ENCODE results near the gene ACSM6. TPM values are rescaled to one million over a fixed set of nuclear protein-coding genes. Genes with fewer than 3 reads are reported as not detected.

The ACSM6 gene
- total RNA-seq, 1 donor from 2014 or later = not detected

- Mint-ChIP-seq H3K27me3 (ENCODE audit: unreplicated experiment) (no peaks in the 10 kb centered on the region), H3K4me3 (ENCODE audit: unreplicated experiment) (no peak overlapping the region), H3K36me3 (ENCODE audit: unreplicated experiment) (peaks cover 31% of the 10 kb centered on the region), H3K27ac (ENCODE audit: unreplicated experiment) (peak overlapping the region; percentile 95), H3K9me3 (ENCODE audit: unreplicated experiment) (peaks cover 11% of the 10 kb centered on the region), H3K4me1 (ENCODE audit: unreplicated experiment) (peaks cover 42% of the 10 kb centered on the region)
- peak; percentile 73 for DNase-seq (ENCODE audit: extremely low spot score, unreplicated experiment)
- TF ChIP-seq CTCF (IDR thresholded peaks at IDR 0.05) = no peak
Measured at GRCh38 chr10:95260397-95260881, 66.4 kb downstream of the ACSM6 start.

- DNase-seq (ENCODE audit: extremely low spot score, unreplicated experiment) = peak; percentile 30
- peaks cover 29% of the 10 kb centered on the region for H3K36me3 Mint-ChIP-seq (ENCODE audit: unreplicated experiment)
- H3K4me1 Mint-ChIP-seq (ENCODE audit: unreplicated experiment) = peaks cover 42% of the 10 kb centered on the region
- H3K4me3 Mint-ChIP-seq (ENCODE audit: unreplicated experiment) = no peak overlapping the region
- peaks cover 7% of the 10 kb centered on the region for H3K9me3 Mint-ChIP-seq (ENCODE audit: unreplicated experiment)
- no peaks in the 10 kb centered on the region for H3K27me3 Mint-ChIP-seq (ENCODE audit: unreplicated experiment)
- peak overlapping the region; percentile 95 for H3K27ac Mint-ChIP-seq (ENCODE audit: unreplicated experiment)
- no peak for TF ChIP-seq CTCF (IDR thresholded peaks at IDR 0.05)
Measured at GRCh38 chr10:95260909-95261552, 67.0 kb downstream of the ACSM6 start.

GRCh38 chr10:95261926-95262325 lies 67.9 kb downstream of the ACSM6 start:
- DNase-seq (ENCODE audit: extremely low spot score, unreplicated experiment) = no peak
- H3K9me3 Mint-ChIP-seq (ENCODE audit: unreplicated experiment) = no peaks in the 10 kb centered on the region
- no peak overlapping the region for H3K4me3 Mint-ChIP-seq (ENCODE audit: unreplicated experiment)
- peaks cover 46% of the 10 kb centered on the region for H3K4me1 Mint-ChIP-seq (ENCODE audit: unreplicated experiment)
- H3K27ac Mint-ChIP-seq (ENCODE audit: unreplicated experiment) = peak overlapping the region; percentile 23
- TF ChIP-seq CTCF (IDR thresholded peaks at IDR 0.05) = no peak
- no peaks in the 10 kb centered on the region for H3K27me3 Mint-ChIP-seq (ENCODE audit: unreplicated experiment)
- H3K36me3 Mint-ChIP-seq (ENCODE audit: unreplicated experiment) = peaks cover 29% of the 10 kb centered on the region

- H3K4me3 Mint-ChIP-seq (ENCODE audit: unreplicated experiment) = no peak overlapping the region
- H3K4me1 Mint-ChIP-seq (ENCODE audit: unreplicated experiment) = peaks cover 49% of the 10 kb centered on the region
- peaks cover 20% of the 10 kb centered on the region for H3K36me3 Mint-ChIP-seq (ENCODE audit: unreplicated experiment)
- DNase-seq (ENCODE audit: extremely low spot score, unreplicated experiment) = no peak
- H3K9me3 Mint-ChIP-seq (ENCODE audit: unreplicated experiment) = no peaks in the 10 kb centered on the region
- no peak for TF ChIP-seq CTCF (IDR thresholded peaks at IDR 0.05)
- H3K27me3 Mint-ChIP-seq (ENCODE audit: unreplicated experiment) = no peaks in the 10 kb centered on the region
- peak overlapping the region; percentile 66 for H3K27ac Mint-ChIP-seq (ENCODE audit: unreplicated experiment)
Measured at GRCh38 chr10:95262763-95263518, 68.9 kb downstream of the ACSM6 start.

GRCh38 chr10:95263864-95264226 lies 69.8 kb downstream of the ACSM6 start:
- DNase-seq (ENCODE audit: extremely low spot score, unreplicated experiment) = peak; percentile 67
- Mint-ChIP-seq H3K4me1 (ENCODE audit: unreplicated experiment) (peaks cover 58% of the 10 kb centered on the region), H3K4me3 (ENCODE audit: unreplicated experiment) (no peak overlapping the region), H3K36me3 (ENCODE audit: unreplicated experiment) (peaks cover 15% of the 10 kb centered on the region), H3K9me3 (ENCODE audit: unreplicated experiment) (no peaks in the 10 kb centered on the region), H3K27me3 (ENCODE audit: unreplicated experiment) (no peaks in the 10 kb centered on the region), H3K27ac (ENCODE audit: unreplicated experiment) (peak overlapping the region; percentile 66)
- no peak for TF ChIP-seq CTCF (IDR thresholded peaks at IDR 0.05)
